Activated T-helper 2 cell treated with anti-CD3 and anti-CD28 coated beads, Interferon-gamma antibody, Interleukin-2, Interleukin-4, amounts not matched to agents 10 μg/mL and 5 μg/mL and 100 μg/mL, durations not matched to agents 14 hours and 24 hours and 36 hours (primary cell): ENCODE results near the gene KCNQ4. TPM values are rescaled to one million over a fixed set of nuclear protein-coding genes. Genes with fewer than 3 reads are reported as not detected.
A peak's percentile ranks its signal among the peaks of the same experiment; 100 is the strongest.

Experiments
- DNase-seq: peaks from one replicate; pipeline ENCODE4 v3.0.0; 2021; ENCODE audit warnings: low spot score
- H3K27ac Mint-ChIP-seq: one replicate; pipeline ENCODE4 v1.8.0; 2021; ENCODE audit warnings: mixed read lengths
- H3K27me3 Mint-ChIP-seq: one replicate; pipeline ENCODE4 v1.8.0; 2021; ENCODE audit warnings: low read depth, mixed read lengths
- H3K36me3 Mint-ChIP-seq: one replicate; pipeline ENCODE4 v1.8.0; 2021; ENCODE audit warnings: low read depth, mixed read lengths
- H3K4me1 Mint-ChIP-seq: one replicate; pipeline ENCODE4 v1.8.0; 2021; ENCODE audit warnings: low read depth, mixed read lengths
- H3K4me3 Mint-ChIP-seq: one replicate; pipeline ENCODE4 v1.8.0; 2021; ENCODE audit warnings: low read depth, mild to moderate bottlenecking, moderate library complexity, mixed read lengths
- H3K9me3 Mint-ChIP-seq: one replicate; pipeline ENCODE4 v1.8.0; 2021; ENCODE audit warnings: mixed read lengths
- intact Hi-C: fragments of 100-400 bp; cut with micrococcal nuclease; formaldehyde crosslinking; loops from one replicate; pipeline ENCODE4 v1.15.1; 2023
- total RNA-seq: library from RNA; stranded (reverse); gene quantifications from 2 replicates; pipeline ENCODE4 v1.2.3, GENCODE V29; 2022

The KCNQ4 gene
- total RNA-seq, 1 donor from 2014 or later, result 0.78 TPM

DNA sequence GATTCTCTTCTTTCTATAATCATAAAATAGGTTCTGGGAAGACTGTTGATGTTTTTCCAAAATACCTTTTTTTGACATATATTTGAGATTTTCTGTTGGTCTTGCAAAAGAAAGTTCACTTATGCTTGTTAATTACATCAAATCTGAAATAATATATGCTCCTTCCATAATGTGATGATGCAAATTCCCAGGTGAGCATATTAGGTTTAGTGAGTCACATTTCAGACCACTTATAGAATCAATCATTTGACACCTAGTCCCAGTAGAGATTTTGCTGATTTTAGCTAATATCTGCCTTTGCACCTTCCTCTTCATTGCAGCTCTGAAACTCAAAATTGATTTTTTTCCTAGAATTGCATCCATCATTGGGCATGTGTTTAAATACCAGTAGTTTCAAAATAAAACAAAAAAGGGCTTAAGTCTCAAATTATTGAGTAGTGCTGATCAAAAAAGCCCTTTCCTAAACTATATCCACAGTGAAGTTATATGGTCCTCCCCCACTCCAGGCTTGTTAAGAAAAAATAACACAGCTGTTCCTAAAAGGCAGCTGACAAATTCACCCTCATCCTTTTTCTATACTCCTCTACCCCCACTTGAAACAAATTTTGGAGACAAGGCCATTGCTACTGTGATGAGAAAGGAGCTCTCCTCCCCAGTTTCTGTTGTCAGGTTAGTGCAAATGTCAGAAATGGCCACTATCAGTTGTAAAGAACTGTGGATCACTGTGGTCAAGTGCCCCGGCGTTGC, 37.1 kb upstream of the KCNQ4 start:
- H3K9me3 Mint-ChIP-seq, result no peaks in the 10 kb centered on the region
- DNase-seq, result no peak
- intact Hi-C loops, result no loop called here
- H3K27ac Mint-ChIP-seq, result no peak overlapping the region
- H3K27me3 Mint-ChIP-seq, result no peaks in the 10 kb centered on the region
- H3K36me3 Mint-ChIP-seq, result peaks cover 83% of the 10 kb centered on the region
- H3K4me1 Mint-ChIP-seq, result peaks cover 34% of the 10 kb centered on the region
- H3K4me3 Mint-ChIP-seq, result no peak overlapping the region

DNA sequence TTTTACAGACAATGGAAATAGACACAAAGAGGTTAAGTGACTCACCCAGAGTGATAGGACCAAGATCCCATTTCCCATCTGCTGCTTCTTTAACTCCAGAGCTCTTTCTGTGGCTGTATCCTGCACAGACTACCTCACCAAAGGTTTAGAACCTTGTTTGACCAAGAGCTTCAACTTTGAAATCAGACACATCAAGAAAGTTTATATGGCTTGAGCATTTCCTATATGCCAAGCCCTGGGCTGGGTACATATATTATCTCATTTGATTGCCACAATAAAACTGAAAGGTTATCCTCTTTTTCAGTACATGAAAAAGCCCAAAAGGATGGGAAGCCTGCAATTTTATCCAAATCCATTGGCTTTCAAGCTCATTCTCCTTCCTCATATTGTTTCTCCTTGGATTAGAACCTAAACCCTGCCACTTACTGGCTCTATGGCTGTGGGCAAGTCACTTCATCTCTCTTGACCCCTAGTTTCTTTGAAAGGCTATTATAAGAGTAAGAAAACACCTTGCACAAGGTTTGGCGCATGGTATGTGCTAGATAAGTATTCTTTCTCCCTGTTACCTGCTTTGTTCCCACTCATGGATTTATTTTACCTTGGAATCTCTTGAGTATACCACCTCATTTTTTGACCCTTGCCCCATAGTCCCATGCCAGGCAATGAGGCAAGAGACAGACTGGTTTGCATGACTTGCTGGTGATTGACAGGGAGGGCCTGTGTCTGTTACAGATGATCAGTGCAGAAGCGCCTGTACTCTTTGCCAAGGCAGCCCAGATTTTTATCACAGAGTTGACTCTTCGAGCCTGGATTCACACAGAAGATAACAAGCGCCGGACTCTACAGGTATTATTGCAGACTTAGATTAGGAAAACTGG, 34.5 kb upstream of the KCNQ4 start:
- Mint-ChIP-seq H3K4me1 (peaks cover 40% of the 10 kb centered on the region), H3K36me3 (peaks cover 81% of the 10 kb centered on the region), H3K27ac (peak overlapping the region; percentile 58), H3K27me3 (no peaks in the 10 kb centered on the region), H3K9me3 (no peaks in the 10 kb centered on the region), H3K4me3 (no peak overlapping the region)
- intact Hi-C loops, result no loop called here
- no peak for DNase-seq

DNA sequence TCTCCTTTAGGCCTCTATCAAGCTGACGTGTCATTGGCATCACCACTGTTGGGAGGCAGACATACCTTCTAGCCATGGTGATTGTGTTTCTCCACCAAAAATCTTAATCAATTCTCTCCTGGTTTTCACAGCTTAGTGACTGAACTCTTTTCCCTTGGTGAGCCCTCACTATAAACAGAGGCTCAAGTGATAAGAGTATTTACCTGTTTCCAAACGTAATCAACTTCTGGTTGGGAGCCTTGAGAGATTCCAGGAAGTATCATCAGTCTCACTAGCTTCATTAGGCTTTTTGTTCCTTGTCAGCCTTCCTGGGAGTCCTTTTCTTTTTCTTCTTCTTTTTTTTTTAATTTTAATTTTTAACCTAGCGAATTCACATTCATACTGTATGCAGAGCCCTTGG, 33.8 kb upstream of the KCNQ4 start:
- intact Hi-C loops, result no loop called here
- Mint-ChIP-seq H3K27ac (no peak overlapping the region), H3K27me3 (no peaks in the 10 kb centered on the region), H3K36me3 (peaks cover 81% of the 10 kb centered on the region), H3K4me1 (peaks cover 40% of the 10 kb centered on the region), H3K9me3 (no peaks in the 10 kb centered on the region), H3K4me3 (no peak overlapping the region)
- DNase-seq, result no peak

DNA sequence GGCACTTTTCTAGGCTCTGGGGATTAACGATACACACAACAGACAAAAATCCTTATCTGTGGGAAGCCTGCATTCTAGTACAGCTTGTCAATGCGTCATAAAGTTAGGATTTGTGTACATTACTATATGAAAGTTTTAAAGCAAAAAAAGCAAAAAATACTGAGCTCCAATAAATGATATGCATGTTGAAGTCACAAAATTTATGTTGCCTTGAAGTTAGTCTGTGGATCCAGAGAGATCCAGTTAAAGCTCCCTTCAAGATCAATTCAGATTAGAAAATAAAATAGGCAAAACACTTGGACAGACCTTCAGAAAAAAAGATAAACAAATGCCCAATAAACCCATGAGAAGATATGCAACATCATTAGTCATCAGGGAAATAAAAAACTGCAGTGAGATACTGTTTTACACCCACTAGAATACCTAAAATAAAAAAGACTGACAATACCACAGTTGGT, 33.1 kb upstream of the KCNQ4 start:
- H3K27ac Mint-ChIP-seq, result peak overlapping the region; percentile 28
- H3K9me3 Mint-ChIP-seq, result no peaks in the 10 kb centered on the region
- DNase-seq, result no peak
- no peak overlapping the region for H3K4me3 Mint-ChIP-seq
- intact Hi-C loops, result no loop called here
- H3K36me3 Mint-ChIP-seq, result peaks cover 81% of the 10 kb centered on the region
- H3K27me3 Mint-ChIP-seq, result no peaks in the 10 kb centered on the region
- H3K4me1 Mint-ChIP-seq, result peaks cover 37% of the 10 kb centered on the region

DNA sequence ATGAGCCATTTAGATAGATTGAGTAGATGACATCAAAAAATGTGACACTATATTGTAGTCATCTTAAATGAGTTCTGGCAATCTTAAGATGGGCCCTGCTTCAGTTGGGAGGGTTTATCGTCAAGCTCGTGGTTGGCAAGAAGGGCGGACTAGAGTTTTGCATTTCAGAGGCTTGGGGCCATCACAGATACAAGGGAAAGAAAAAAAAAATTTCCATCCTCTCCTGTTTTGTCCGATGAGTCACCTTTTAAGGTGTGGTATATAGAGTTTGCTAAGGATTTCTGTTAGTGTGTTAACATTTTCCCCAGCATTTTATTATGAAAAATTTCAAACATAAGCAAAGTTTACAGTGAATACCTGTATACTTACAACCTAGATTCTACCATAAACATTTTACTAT, 31.8 kb upstream of the KCNQ4 start:
- Mint-ChIP-seq H3K4me1 (peaks cover 28% of the 10 kb centered on the region), H3K4me3 (no peak overlapping the region), H3K27me3 (no peaks in the 10 kb centered on the region), H3K9me3 (no peaks in the 10 kb centered on the region), H3K27ac (no peak overlapping the region), H3K36me3 (peaks cover 83% of the 10 kb centered on the region)
- intact Hi-C loops, result no loop called here
- no peak for DNase-seq

DNA sequence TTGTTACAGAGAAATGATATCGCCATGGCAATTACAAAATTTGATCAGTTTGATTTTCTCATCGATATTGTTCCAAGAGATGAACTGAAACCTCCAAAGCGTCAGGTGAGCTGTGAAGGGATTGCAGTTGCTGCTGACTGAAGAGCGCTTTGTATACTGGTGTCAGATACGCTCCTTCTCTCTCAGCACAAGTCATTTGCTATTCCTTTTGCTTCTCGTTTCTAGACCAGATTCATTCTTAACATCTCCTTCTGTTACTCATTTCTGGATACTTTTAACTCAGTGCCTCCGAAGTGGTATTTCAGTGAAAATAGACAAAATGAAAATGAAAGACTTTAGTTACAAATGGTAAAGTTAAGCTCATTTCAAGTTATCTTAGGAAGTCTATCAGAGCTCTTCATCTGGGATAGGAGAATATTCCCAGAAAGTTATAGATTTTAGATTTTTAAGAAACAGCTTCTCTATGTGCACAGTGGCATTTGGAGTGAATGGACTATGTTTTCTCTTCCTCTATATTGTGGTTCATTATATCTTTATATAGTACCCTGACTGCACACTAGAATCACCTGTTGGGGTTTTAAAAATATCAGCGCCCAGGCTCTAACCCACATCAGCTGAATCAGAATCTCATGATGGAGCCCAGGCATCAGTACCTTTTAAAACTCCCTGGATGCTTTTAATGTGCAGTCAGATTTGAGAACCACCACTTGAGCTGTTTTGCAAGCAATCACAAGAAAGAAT, 30.3 kb upstream of the KCNQ4 start:
- peaks cover 28% of the 10 kb centered on the region for H3K4me1 Mint-ChIP-seq
- peak overlapping the region; percentile 91 for H3K27ac Mint-ChIP-seq
- no peaks in the 10 kb centered on the region for H3K27me3 Mint-ChIP-seq
- DNase-seq, result no peak
- H3K4me3 Mint-ChIP-seq, result peak overlapping the region; percentile 61
- H3K9me3 Mint-ChIP-seq, result no peaks in the 10 kb centered on the region
- intact Hi-C loops, result loop anchor here (1.0 kb wide), 1 partner anchor 11 kb away; no protein-coding TSS in a partner anchor
- H3K36me3 Mint-ChIP-seq, result peaks cover 79% of the 10 kb centered on the region

DNA sequence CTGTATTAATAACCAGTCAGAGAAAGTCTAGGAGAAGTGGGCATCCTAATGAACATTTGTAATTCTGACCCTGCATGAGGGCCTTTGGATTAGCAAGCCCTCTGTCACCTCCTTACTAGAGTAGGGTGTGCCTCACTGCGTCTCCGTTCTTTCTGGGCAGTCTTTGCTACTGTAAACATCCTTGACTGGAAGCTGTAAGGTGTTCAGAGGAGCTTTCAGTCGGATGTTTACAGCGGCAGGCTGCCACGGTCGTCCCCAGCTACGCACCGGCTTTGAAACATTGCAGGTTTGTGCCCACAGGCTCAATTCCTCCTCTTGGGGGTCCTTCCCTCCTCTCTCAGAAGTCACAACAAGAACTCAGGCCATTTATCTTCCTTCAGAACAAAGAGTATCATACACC, 29.4 kb upstream of the KCNQ4 start:
- no peak overlapping the region for H3K27ac Mint-ChIP-seq
- peaks cover 28% of the 10 kb centered on the region for H3K4me1 Mint-ChIP-seq
- peaks cover 76% of the 10 kb centered on the region for H3K36me3 Mint-ChIP-seq
- DNase-seq, result no peak
- H3K27me3 Mint-ChIP-seq, result no peaks in the 10 kb centered on the region
- intact Hi-C loops, result no loop called here
- no peaks in the 10 kb centered on the region for H3K9me3 Mint-ChIP-seq
- no peak overlapping the region for H3K4me3 Mint-ChIP-seq

DNA sequence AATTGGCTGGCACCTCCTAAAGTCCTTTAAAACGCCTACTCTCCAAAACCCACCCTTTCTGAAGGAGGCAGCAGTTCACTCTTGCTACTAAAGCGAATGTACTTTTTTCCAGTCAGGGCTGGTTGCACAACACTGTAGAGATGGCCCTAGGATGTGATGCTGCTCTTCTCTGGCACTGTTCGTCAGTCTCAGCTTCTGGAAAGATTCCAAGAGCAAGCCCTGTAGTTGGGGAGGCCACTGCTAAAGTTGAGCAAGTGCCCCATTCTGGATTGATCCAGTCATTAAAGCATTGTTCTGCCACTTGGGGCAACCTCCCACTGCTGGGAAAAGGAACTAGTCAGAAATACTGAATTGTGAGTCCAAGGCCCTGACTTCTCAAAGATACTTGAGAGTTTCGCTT, 28.5 kb upstream of the KCNQ4 start:
- H3K36me3 Mint-ChIP-seq, result peaks cover 78% of the 10 kb centered on the region
- no peaks in the 10 kb centered on the region for H3K27me3 Mint-ChIP-seq
- H3K4me1 Mint-ChIP-seq, result peaks cover 26% of the 10 kb centered on the region
- no peak overlapping the region for H3K27ac Mint-ChIP-seq
- no peak for DNase-seq
- no peaks in the 10 kb centered on the region for H3K9me3 Mint-ChIP-seq
- intact Hi-C loops, result no loop called here
- H3K4me3 Mint-ChIP-seq, result no peak overlapping the region

DNA sequence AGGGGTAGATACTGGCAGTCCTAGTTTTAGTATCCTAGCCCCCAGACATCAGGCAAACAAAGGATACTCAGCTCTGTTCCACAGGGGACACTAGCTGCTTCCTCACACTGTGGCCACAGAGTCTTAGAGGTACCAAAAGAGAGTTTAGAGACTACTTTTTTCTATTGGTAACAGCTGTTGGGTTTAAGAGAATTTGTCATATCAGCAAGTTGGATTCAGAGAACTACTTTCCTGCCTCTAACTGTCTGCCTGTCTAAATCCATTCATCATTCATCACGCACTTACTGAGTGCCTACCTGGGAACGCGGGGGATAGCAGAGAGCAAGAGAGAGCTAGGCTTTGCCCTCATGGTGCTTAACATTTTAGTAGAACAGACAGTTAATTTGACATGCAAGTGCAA, 27.1 kb upstream of the KCNQ4 start:
- Mint-ChIP-seq H3K4me1 (peaks cover 18% of the 10 kb centered on the region), H3K27ac (no peak overlapping the region), H3K36me3 (peaks cover 79% of the 10 kb centered on the region)

DNA sequence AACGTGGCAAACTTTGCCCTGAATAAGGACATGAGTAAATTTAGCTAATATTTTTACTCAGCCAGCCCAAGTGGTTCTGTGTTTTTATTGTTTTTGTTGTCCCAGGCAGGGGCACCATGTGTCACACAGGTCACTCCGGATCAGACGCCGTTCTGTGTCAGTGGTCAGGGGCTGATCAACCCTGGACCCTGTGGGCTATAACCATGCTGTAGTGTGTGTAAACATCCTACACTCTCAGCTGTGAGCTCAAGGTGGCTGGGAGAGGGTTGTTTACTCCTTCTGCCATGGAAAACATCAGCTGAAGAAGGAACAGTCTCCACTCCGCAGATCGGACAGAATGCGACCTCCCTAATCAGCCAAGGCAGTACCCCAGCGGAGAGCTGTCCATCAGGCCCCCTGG, 26.5 kb upstream of the KCNQ4 start:
- Mint-ChIP-seq H3K27me3 (no peaks in the 10 kb centered on the region), H3K4me1 (peaks cover 15% of the 10 kb centered on the region), H3K4me3 (no peak overlapping the region), H3K36me3 (peaks cover 77% of the 10 kb centered on the region), H3K9me3 (no peaks in the 10 kb centered on the region), H3K27ac (no peak overlapping the region)
- DNase-seq, result no peak
- intact Hi-C loops, result no loop called here

More for the DNA sequence above, 27.1 kb upstream of the KCNQ4 start:
- Mint-ChIP-seq H3K4me3 (no peak overlapping the region), H3K27me3 (no peaks in the 10 kb centered on the region), H3K9me3 (no peaks in the 10 kb centered on the region)
- intact Hi-C loops, result no loop called here
- no peak for DNase-seq

DNA sequence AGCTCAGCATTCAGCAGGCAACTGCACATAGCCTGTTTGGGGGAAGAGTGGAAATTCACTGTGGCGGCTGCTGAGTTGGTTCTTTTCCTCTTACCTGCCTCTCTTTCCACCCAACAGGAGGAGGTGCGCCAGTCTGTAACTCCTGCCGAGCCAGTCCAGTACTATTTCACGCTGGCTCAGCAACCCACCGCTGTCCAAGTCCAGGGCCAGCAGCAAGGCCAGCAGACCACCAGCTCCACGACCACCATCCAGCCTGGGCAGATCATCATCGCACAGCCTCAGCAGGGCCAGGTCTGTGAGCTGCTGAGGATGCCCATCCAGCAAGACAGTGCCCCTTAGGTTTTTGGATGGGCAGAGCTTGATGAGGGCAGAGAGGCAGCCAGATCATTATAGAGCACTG, 25.6 kb upstream of the KCNQ4 start:
- DNase-seq, result no peak
- Mint-ChIP-seq H3K9me3 (no peaks in the 10 kb centered on the region), H3K36me3 (peaks cover 79% of the 10 kb centered on the region), H3K27me3 (no peaks in the 10 kb centered on the region), H3K4me3 (no peak overlapping the region), H3K4me1 (peaks cover 17% of the 10 kb centered on the region), H3K27ac (no peak overlapping the region)
- intact Hi-C loops, result no loop called here

DNA sequence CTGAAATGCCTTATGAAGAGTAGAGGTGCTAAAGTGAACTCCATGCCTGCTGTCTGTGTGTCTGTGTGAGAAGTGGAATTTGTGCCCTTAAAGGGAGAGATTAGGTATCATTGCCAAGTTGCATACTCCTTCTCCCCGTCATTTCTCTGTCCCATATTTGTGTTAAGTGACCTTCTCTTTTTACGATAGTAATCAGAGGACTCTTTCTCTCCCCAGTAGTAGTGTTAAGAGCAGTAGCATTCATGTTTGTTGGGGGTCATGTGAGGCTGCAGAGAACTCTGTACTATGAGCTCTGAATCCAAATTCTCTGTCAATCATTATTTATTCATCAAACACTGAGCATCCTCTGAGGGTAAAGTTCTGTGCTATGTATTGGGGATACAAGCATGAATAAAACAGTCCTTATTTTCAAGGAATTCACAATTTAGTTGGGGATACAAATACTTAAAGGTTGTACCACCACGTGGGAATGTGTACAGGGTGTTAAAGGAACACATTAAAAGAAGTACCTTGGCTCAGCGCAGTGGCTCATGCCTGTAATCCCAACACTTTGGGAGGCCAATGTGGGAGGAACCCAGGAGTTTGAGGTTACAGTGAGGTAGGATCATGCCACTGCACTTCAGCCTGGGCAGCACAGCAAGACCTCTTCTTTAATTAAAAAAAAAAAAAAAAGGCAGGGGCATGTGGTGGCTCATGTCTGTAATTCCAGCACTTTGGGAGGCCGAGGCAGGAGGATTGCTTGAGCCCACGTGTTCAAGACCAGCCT, 24.8 kb upstream of the KCNQ4 start:
- Mint-ChIP-seq H3K27me3 (no peaks in the 10 kb centered on the region), H3K9me3 (no peaks in the 10 kb centered on the region), H3K27ac (no peak overlapping the region), H3K4me1 (peaks cover 18% of the 10 kb centered on the region), H3K4me3 (no peak overlapping the region), H3K36me3 (peaks cover 77% of the 10 kb centered on the region)
- intact Hi-C loops, result no loop called here
- DNase-seq, result no peak
